ENCODE results near the gene CAPS.

GRCh38 chr19:5959260-5960004 lies 45.4 kb downstream of the CAPS start:
- TF ChIP-seq CTCF (IDR thresholded peaks at IDR 0.05; ENCODE audit: poor library complexity) = no peak
- TF ChIP-seq EZH2phosphoT487 (IDR thresholded peaks at IDR 0.05; ENCODE audit: low read depth, severe bottlenecking, unreplicated experiment) = no peak

All from hepatocyte (in vitro differentiated cells).